SK-N-MC (cell line): Measurements from ENCODE around the gene ZCCHC10.

Source experiments
- EZH2 ChIP-seq: fragments of 200-600 bp; sonication (generic); IDR thresholded peaks from one replicate; pipeline ENCODE4 v1.6.1; 2017; ENCODE audit warnings: antibody characterized with exemption
- POLR2AphosphoS5 ChIP-seq: IDR thresholded peaks from 2 replicates; pipeline ENCODE4 v1.6.1; 2012; ENCODE audit warnings: mild to moderate bottlenecking, low read depth, low read length, borderline replicate concordance

GRCh38 chr5:132951897-132952296 is 74.5 kb downstream of the ZCCHC10 start:
- TF ChIP-seq POLR2AphosphoS5 (no peak), EZH2 (no peak)
